Neural progenitor cell (in vitro differentiated cells): Measurements from ENCODE around the gene STK32A. TPM values are rescaled to one million over a fixed set of nuclear protein-coding genes. Genes with fewer than 3 reads are reported as not detected.

Source experiments
- DNase-seq: peaks from one replicate; pipeline ENCODE4 v3.0.0-alpha.2; 2016; ENCODE audit warnings: low spot score
- H2AFZ ChIP-seq: fragments of 200-600 bp; sonication (generic); replicated peaks from 2 replicates; pipeline ENCODE4 v1.6.1; 2016; ENCODE audit warnings: antibody characterized with exemption
- H3F3A ChIP-seq: fragments of 200-600 bp; sonication (generic); 2 replicates; pipeline ENCODE4 v1.6.1; 2016; ENCODE audit warnings: antibody characterized with exemption, low read depth
- H3K27ac ChIP-seq: fragments of 200-600 bp; sonication (generic); 2 replicates; pipeline ENCODE4 v1.5.1; 2016; ENCODE audit warnings: mild to moderate bottlenecking
- H3K27me3 ChIP-seq: fragments of 200-600 bp; sonication (generic); 2 replicates; pipeline ENCODE4 v1.6.1; 2016; ENCODE audit warnings: mild to moderate bottlenecking, moderate library complexity
- H3K36me3 ChIP-seq: fragments of 200-600 bp; sonication (generic); 2 replicates; pipeline ENCODE4 v1.5.1; 2016
- H3K4me1 ChIP-seq: fragments of 200-600 bp; sonication (generic); 2 replicates; pipeline ENCODE4 v1.6.1; 2016; ENCODE audit warnings: mixed run types
- H3K4me2 ChIP-seq: fragments of 200-600 bp; sonication (generic); 2 replicates; pipeline ENCODE4 v1.6.1; 2016
- H3K4me3 ChIP-seq: fragments of 200-600 bp; sonication (generic); 2 replicates; pipeline ENCODE4 v1.5.1; 2016
- H3K79me2 ChIP-seq: fragments of 200-600 bp; sonication (generic); 2 replicates; pipeline ENCODE4 v1.6.1; 2016; ENCODE audit warnings: low read depth
- H3K9ac ChIP-seq: fragments of 200-600 bp; sonication (generic); 2 replicates; pipeline ENCODE4 v1.6.1; 2016
- H3K9me3 ChIP-seq: fragments of 200-600 bp; sonication (generic); 2 replicates; pipeline ENCODE4 v1.5.1; 2016; ENCODE audit warnings: low read depth
- H4K20me1 ChIP-seq: fragments of 200-600 bp; sonication (generic); 2 replicates; pipeline ENCODE4 v1.6.1; 2016; ENCODE audit warnings: low read depth
- H3K27ac Mint-ChIP-seq: 3 replicates; pipeline ENCODE4 v1.8.0; 2021; ENCODE audit warnings: mixed read lengths
- H3K27me3 Mint-ChIP-seq: 2 replicates; pipeline ENCODE4 v1.8.0; 2022; ENCODE audit warnings: low read depth, mild to moderate bottlenecking, inconsistent platforms, moderate library complexity, mixed read lengths; ENCODE audit not compliant: insufficient read depth
- H3K36me3 Mint-ChIP-seq: 3 replicates; pipeline ENCODE4 v1.8.0; 2021; ENCODE audit warnings: mixed read lengths
- H3K4me1 Mint-ChIP-seq: 3 replicates; pipeline ENCODE4 v1.8.0; 2021; ENCODE audit warnings: mixed read lengths
- H3K4me3 Mint-ChIP-seq: 3 replicates; pipeline ENCODE4 v1.8.0; 2021; ENCODE audit warnings: mild to moderate bottlenecking, moderate library complexity, mixed read lengths
- H3K9me3 Mint-ChIP-seq: 3 replicates; pipeline ENCODE4 v1.8.0; 2020; ENCODE audit warnings: mixed read lengths
- EZH2 ChIP-seq: fragments of 200-600 bp; sonication (generic); IDR thresholded peaks from 2 replicates; pipeline ENCODE4 v1.6.1; 2017; ENCODE audit warnings: antibody characterized with exemption, mild to moderate bottlenecking, moderate library complexity
- EZH2phosphoT487 ChIP-seq: fragments of 200-600 bp; sonication (generic); IDR thresholded peaks from 2 replicates; pipeline ENCODE4 v1.6.1; 2017; ENCODE audit warnings: antibody characterized with exemption
- total RNA-seq: library from RNA; depleted of rRNA; stranded (reverse); fragments of >200 nt; gene quantifications from 2 replicates; pipeline ENCODE4 v1.2.3, GENCODE V29; 2015; ENCODE audit warnings: low replicate concordance
- TF ChIP-seq, protein P1 (sequence below): fragments of 200-600 bp; sonication (generic); IDR thresholded peaks from 2 replicates; pipeline ENCODE4 v1.5.1; 2017; ENCODE audit warnings: antibody characterized with exemption, mild to moderate bottlenecking

Gene STK32A
- total RNA-seq, 1 donor from 2014 or later: 16.7 TPM

DNA sequence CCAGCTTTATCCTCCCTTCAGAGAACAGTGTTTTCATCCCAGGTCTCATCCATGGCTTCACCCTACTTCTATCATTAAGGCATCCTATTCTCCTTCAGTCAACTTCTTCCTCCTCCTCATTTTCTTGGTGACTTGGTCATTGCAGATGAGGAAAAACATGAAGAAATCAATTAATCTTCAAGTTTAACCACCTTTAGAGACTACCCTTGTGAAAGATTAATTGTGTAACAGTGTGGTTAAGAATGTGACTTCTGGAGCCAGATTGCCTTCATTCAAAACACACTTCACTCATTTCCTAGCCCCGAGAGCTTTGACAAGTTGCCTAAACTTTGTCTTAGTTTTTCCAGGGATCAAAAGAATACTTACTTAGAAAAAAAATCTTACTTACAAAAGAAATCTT lies 110.0 kb downstream of the STK32A start:
- no peak overlapping the region for H3K27ac Mint-ChIP-seq
- no peaks in the 10 kb centered on the region for H3K4me1 Mint-ChIP-seq
- TF ChIP-seq EZH2 (no peak), EZH2phosphoT487 (no peak)
- TF ChIP-seq, protein P1, sequence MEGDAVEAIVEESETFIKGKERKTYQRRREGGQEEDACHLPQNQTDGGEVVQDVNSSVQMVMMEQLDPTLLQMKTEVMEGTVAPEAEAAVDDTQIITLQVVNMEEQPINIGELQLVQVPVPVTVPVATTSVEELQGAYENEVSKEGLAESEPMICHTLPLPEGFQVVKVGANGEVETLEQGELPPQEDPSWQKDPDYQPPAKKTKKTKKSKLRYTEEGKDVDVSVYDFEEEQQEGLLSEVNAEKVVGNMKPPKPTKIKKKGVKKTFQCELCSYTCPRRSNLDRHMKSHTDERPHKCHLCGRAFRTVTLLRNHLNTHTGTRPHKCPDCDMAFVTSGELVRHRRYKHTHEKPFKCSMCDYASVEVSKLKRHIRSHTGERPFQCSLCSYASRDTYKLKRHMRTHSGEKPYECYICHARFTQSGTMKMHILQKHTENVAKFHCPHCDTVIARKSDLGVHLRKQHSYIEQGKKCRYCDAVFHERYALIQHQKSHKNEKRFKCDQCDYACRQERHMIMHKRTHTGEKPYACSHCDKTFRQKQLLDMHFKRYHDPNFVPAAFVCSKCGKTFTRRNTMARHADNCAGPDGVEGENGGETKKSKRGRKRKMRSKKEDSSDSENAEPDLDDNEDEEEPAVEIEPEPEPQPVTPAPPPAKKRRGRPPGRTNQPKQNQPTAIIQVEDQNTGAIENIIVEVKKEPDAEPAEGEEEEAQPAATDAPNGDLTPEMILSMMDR: no peak

DNA sequence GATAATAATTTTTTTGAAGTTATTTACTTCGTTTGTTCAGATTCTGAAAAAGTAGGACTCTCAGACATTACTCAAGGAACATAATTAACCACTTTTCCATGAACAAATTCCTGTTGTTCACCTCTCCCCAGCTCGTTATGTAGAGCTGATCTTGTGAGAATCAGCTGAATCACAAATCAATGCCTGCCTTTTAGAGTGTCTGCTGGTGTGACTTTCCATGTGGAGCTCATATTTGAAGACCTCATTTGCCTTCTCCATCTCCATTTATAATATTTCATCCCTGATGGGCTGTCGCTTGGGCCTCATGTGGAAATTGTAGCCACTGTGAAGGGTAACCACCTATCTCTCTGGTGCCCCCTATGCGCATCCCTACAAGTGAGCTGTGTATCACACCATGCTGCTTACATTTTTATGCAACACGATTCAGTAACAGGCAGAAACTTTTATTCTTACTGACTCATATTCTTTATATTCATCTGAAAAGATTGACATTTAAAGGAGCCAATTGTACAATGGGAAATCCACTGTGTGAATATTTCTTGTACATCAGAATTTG lies 111.3 kb downstream of the STK32A start:
- H3K27ac Mint-ChIP-seq: no peak overlapping the region

More for the DNA sequence above, 110.0 kb downstream of the STK32A start:
- Histone ChIP-seq H4K20me1 (no peaks in the 10 kb centered on the region), H3K27ac (no peak overlapping the region), H2AFZ (no peak overlapping the region), H3F3A (no peaks in the 10 kb centered on the region), H3K36me3 (no peaks in the 10 kb centered on the region), H3K4me3 (no peak overlapping the region), H3K27me3 (no peaks in the 10 kb centered on the region), H3K9me3 (no peaks in the 10 kb centered on the region), H3K79me2 (no peaks in the 10 kb centered on the region), H3K9ac (no peak overlapping the region), H3K4me2 (no peak overlapping the region), H3K4me1 (no peaks in the 10 kb centered on the region)
- H3K36me3 Mint-ChIP-seq: no peaks in the 10 kb centered on the region
- H3K9me3 Mint-ChIP-seq: no peaks in the 10 kb centered on the region
- H3K4me3 Mint-ChIP-seq: no peak overlapping the region
- DNase-seq: no peak
- no peaks in the 10 kb centered on the region for H3K27me3 Mint-ChIP-seq

GRCh38 chr5:147348046-147348445 lies 113.2 kb downstream of the STK32A start:
- Histone ChIP-seq H3K79me2 (no peaks in the 10 kb centered on the region), H3K36me3 (no peaks in the 10 kb centered on the region), H3K4me3 (no peak overlapping the region), H4K20me1 (no peaks in the 10 kb centered on the region), H3K4me1 (no peaks in the 10 kb centered on the region), H3K9ac (no peak overlapping the region), H3F3A (no peaks in the 10 kb centered on the region), H3K4me2 (no peak overlapping the region), H3K9me3 (no peaks in the 10 kb centered on the region), H3K27ac (no peak overlapping the region), H3K27me3 (no peaks in the 10 kb centered on the region), H2AFZ (no peak overlapping the region)
- no peak overlapping the region for H3K4me3 Mint-ChIP-seq
- no peaks in the 10 kb centered on the region for H3K36me3 Mint-ChIP-seq
- H3K9me3 Mint-ChIP-seq: peaks cover 2% of the 10 kb centered on the region
- TF ChIP-seq, protein P1: no peak
- no peak for TF ChIP-seq EZH2
- TF ChIP-seq EZH2phosphoT487: no peak
- H3K27ac Mint-ChIP-seq: no peak overlapping the region
- H3K27me3 Mint-ChIP-seq: no peaks in the 10 kb centered on the region
- no peak for DNase-seq
- no peaks in the 10 kb centered on the region for H3K4me1 Mint-ChIP-seq

More for the DNA sequence above, 111.3 kb downstream of the STK32A start:
- Histone ChIP-seq H3K4me2 (no peak overlapping the region), H3K9me3 (no peaks in the 10 kb centered on the region), H4K20me1 (no peaks in the 10 kb centered on the region), H3K9ac (no peak overlapping the region), H3K4me3 (no peak overlapping the region), H3K27me3 (no peaks in the 10 kb centered on the region), H3K27ac (no peak overlapping the region), H2AFZ (no peak overlapping the region), H3K36me3 (no peaks in the 10 kb centered on the region), H3K4me1 (no peaks in the 10 kb centered on the region), H3F3A (no peaks in the 10 kb centered on the region), H3K79me2 (no peaks in the 10 kb centered on the region)
- H3K4me1 Mint-ChIP-seq: no peaks in the 10 kb centered on the region
- TF ChIP-seq EZH2 (no peak), EZH2phosphoT487 (no peak)
- TF ChIP-seq, protein P1: peak; percentile 30
- no peaks in the 10 kb centered on the region for H3K9me3 Mint-ChIP-seq
- peak; percentile 7 for DNase-seq
- no peaks in the 10 kb centered on the region for H3K27me3 Mint-ChIP-seq
- H3K4me3 Mint-ChIP-seq: no peak overlapping the region
- H3K36me3 Mint-ChIP-seq: no peaks in the 10 kb centered on the region
